GM18511 (cell line): Measurements from ENCODE around the gene ACTR8.
"Not testable (repeated sequence)": the region's sequence is repeated elsewhere in the genome, so short reads cannot be mapped to it uniquely, and the experiment has no call there.

Source experiments
- ATAC-seq: cut with Tn5 transposase; IDR thresholded peaks from one replicate; pipeline ENCODE4 v1.9.1; 2021; ENCODE audit warnings: mild to moderate bottlenecking, moderate library complexity; ENCODE audit not compliant: unreplicated experiment

ACTR8 gene

GRCh38 chr3:53881691-53882593 lies at the start of gene ACTR8:
TSS of gene ACTR8 (minus strand) at chr3:53882152. CDS start at chr3:53882101, 51 bp downstream.
- peak; percentile 89 for ATAC-seq

DNA sequence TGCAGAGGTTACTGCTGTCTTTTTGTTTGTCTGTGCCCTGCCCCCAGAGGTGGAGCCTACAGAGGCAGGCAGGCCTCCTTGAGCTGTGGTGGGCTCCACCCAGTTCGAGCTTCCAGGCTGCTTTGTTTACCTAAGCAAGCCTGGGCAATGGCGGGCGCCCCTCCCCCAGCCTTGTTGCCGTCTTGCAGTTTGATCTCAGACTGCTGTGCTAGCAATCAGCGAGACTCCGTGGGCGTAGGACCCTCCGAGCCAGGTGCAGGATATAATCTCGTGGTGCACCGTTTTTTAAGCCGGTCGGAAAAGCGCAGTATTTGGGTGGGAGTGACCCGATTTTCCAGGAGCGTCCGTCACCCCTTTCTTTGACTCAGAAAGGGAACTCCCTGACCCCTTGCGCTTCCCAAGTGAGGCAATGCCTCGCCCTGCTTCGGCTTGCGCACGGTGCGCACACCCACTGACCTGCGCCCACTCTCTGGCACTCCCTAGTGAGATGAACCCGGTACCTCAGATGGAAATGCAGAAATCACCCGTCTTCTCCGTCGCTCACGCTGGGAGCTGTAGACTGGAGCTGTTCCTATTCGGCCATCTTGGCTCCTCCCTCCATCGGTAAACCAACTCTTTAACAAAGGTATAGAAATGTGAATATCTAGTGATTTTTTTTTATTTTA lies 45.4 kb upstream of the ACTR8 start:
- not testable (repeated sequence) for ATAC-seq

DNA sequence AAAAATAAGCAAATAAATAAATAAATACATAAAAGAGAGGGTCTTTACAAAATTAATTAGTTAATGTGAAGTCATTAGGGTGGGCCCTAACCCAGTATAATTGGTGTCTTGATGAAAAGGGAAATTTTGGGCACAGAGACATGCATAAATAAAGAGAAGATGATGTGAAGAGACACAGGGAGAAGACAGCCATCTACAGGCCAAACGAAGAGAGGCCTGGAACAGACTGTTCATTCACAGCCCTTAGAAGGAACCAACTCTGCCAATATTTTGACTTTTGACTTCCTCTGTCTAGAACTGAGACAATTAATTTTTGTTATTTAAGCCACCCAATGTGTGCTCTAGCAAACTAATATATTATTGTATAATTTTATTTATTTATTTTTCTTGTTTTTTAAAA lies 39.3 kb upstream of the ACTR8 start:
- ATAC-seq: no peak

DNA sequence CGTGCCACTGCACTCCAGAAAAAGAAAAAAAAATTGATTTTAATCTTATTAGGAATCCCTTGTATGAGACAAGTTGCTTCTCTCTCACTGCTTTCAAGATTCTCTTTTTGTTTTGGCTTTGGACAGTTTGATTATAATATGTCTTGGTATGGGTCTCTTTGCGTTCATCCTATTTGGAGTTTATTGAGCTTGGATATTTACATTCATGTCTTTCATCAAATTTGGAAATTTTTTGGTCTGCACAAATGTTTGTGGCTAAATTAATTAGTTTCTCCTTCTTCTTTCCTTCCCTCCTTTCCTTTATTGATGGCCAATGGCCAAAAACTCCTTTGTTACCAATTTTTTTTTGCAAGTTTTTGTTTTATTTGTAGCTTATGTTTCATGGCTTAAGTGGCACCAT lies 37.8 kb upstream of the ACTR8 start:
- no peak for ATAC-seq

DNA sequence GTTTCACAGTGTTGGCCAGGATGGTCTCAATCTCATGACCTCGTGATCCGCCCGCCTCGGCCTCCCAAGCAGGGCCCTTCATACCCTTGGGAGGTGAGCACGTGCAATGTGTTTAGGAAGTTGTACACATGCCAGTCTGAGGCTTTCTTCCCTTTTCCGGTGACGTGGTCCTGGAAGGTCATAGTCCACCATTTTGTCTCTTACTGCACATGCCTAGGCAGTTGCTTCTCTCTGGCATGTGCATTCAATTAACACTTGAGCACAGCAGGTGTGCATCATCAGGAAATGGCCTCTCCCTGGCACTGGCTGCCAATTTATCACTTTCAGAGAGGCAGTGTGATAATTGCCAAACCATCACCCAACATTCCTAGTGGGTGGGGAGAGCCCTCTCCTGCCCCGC lies 31.4 kb upstream of the ACTR8 start:
- no peak for ATAC-seq

GRCh38 chr3:53902711-53903110 lies 20.8 kb upstream of the ACTR8 start:
- no peak for ATAC-seq

DNA sequence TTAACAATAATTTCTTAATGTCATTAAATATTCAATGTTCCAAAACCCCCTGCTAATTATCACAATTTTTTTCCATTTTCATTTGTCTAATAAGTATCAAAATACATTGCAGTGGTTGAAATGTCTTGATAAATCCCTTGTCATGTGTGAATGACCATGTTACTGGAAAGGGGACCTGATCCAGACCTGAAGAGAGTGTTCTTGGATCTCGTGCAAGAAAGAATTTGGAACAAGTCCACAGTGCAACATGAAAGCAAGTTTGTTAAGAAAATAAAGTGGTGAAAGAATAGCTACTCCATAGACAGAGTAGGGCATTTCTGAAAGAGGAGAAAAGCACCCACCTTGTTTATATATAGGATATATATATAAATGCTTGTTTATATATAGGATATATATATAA lies 20.1 kb upstream of the ACTR8 start:
- ATAC-seq: no peak

DNA sequence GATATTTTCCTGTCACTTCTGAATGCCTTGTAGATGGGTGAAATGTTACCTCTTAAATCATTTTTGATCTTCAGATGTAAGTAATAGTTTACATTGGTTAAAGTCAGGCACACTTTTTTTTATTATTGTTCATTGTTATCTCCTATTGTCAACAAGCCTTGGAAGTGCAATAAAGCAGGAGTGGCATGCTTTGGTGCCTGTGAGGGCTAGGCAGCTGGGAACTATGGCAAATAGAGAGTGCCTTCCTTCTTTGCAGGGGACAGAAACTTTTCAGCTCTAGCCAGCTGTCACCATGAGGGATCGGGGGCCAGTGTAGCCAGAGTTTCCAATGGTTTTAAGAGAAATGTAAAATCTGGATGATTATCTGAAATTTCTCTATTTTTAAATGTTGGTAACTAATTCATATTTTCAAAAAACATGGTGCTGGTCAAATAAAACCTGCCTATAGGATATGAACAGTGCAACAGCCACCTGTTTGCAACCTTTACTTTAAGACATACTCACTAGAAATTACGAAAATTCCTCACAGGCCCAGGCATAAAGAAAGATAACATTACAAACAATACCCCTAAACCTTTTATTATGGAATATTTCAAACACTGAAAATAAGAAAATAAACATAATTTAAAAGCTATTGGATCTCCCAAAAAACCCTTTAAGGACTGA lies 18.8 kb upstream of the ACTR8 start:
- no peak for ATAC-seq

DNA sequence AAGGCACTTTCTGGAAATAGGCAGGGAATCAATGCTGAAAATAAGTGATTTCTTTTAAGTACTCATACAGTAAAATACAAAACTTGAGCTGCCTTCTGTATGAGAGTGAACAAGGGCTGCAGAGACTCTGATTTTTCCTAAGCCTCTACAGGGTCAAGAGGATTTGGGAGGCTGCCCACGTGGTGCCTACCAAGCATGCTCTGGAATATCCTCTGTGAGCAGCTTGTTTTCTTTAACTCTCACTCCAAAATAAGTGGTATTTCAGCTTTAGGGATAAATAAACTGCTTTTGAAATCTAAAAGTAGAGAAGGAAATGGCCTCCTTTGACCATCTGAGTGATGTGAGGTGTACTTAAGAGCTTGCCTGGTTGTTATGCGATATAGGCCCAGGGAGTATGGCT lies 17.8 kb upstream of the ACTR8 start:
- ATAC-seq: no peak

GRCh38 chr3:53892286-53892637 lies 10.3 kb upstream of the ACTR8 start:
- no peak for ATAC-seq

DNA sequence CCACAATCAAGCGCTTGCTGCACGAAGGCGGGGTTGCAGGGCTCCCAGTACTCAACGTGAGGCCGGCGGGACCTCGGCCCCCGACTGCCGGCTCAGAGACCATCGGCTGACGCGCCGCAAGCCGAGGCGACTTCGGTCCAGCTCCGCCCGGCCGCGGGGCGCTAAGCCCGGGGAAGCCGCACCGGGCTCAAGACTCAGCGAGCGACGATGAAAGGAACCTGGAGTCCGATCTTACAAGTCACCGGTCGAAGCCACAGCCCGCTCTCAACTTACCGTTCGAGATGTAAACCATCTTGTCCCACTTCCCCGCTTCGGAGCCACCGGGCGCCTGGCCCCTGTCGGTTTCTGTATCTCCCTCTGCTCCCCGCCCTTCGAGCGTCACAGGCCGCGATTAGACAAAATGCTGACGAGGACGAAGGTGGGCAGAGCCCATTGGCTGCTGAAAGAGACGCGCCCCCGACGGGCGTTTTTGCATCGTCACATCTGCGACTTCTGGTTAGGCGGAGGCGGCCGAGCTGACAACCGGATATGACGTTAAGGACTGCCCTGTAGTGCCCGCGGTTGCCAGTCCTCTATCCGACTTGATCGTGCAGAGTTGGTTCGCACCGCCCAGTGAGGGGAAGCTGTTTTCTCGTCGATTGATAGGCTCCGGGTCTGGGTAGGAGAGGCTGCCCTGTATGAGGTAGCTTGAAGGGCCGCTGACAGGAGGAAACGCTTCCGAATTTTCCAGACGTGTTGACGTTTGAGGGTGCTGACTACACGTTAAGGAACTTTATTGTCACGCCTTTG lies 9.7 kb upstream of the ACTR8 start, which contains the start of gene SELENOK:
SELENOK (minus strand) TSS at position 363 of the 789 bp plus-strand sequence.
- peak; percentile 97 for ATAC-seq

DNA sequence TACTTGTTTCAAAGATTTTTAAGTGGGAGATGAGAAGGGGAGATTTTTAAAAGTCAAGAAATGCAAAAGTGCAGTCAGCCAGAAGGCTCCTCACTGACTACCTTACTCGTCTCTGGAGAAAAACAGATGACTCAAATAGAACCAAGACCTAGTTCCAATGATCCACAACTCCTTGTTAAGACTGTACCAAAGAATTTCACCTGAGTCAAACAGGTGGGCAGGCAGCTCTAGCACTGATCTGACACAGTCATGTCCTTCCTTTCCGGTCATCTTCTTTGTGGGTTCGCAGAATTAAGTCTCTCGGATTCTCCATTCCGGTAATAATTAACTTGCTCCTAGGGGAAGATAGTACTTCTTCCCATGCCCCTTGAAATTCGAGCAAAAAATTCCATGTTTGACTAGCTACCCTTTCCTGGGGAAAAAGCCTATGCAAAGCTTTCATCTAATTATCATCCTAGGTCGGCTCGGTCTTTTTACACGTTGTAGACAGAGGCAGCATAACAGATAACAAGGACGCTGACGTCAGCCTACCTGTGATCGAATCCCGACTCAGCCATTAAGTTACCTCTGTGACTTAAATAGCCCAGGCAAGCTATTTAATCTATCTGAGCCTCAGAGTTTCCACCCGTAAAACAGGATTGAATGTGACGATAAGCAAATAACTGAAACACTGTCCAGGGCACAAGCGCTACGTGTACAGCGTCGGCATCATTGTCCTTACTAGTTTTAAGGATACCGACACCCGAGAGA lies 8.9 kb upstream of the ACTR8 start:
- ATAC-seq: no peak

- no peak for ATAC-seq
Observed at GRCh38 chr3:53888232-53888631, 6.3 kb upstream of the ACTR8 start.

- ATAC-seq: no peak
Observed at GRCh38 chr3:53887446-53887845, 5.5 kb upstream of the ACTR8 start.

GRCh38 chr3:53885239-53885638 lies 3.3 kb upstream of the ACTR8 start:
- no peak for ATAC-seq

DNA sequence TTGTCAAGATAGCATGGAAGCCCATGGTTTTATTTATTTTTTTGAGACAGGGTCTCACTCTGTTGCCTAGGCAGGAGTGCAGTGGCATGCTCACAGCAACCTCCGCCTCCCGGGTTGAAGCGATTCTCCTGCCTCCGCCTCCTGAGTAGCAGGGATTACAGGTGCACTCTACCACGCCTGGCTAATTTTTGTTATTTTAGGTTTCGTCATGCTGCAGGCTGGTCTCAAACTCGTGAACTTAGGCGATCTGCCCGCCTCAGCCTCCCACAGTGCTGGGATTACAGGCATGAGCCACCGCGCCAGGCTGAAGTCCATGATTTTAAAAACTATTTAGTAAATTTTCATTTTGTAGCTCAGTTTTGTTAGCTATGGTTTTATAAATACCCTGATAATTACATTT lies 2.7 kb upstream of the ACTR8 start:
- no peak for ATAC-seq

DNA sequence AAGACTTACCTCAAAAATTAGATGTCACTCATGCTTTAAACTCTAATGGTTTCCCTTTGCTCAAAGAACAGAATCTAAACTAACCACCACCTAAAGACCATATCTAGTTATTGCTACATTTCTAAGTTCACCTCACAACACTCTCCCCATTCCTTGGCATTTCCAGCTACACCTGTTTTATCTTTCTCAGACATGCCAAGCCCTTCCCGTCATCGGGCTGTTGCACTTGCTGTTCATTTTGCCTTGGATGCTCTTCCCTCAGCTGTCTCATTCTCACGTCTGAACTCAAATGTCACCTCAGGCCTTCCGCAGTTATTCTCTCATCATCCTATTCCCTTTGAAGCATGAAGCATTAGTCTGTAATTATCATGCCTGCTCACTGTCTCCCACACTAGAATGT lies 1.1 kb upstream of the ACTR8 start:
- no peak for ATAC-seq

DNA sequence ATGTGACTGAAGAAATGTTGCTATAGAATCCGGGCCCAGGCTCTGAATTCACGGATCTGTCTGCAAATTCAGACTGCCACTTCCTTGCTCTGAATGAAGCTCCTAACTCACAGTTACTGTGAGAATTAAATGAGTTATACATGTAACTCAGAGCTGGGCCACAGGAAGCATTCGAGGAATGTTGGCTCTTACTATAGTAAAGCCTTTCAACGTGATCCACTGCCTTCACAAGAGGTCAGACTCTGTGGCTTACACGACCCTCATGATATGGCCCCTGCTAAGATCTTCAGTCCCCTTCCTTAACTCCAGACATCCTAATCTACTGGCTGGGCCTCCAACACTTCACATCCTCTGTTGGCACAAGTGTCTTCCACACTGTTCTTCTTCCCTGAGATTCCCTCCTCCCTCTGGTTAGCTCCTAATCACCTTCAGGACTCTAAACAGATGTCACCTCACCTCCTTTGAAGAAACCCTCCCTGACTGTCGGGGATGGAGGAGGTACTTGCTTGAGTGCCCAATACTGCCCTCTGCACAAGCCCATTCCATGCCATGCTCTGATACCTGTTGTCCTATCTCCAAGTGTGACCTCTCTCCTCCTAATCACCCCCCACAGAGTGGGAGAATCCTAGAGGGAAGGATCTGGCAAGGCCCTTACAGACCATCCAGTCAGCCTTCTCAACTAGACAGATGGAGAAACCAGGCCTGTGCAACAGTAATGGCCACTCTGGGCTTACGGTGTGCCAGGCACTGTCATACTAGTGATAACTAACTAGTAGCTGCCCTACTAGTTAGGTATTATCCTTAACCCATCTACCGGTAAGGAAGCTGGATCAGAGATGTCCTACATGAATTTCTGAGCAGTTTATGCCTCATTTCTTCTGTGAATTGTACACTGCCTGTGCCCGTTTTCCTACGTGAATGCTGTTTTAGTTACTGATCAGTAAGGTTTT lies 1.3 kb downstream of the ACTR8 start:
- ATAC-seq: no peak
